Kidney (tissue), 14 donors: ENCODE measurements around the gene TBC1D24. TPM values are rescaled to one million over a fixed set of nuclear protein-coding genes. Genes with fewer than 3 reads are reported as not detected.
A peak's percentile ranks its signal among the peaks of the same experiment; 100 is the strongest.

ENCODE experiments used
- DNase-seq, 5 donors: peaks; one replicate each; pipeline ENCODE4 v3.0.0-alpha.2; 2013 to 2020
- FAIRE-seq: peaks from 2 replicates; lab custom pipeline; 2012; peaks lifted over from hg19 to GRCh38; lab: Jason Lieb, UNC
- H3K27ac ChIP-seq, 2 donors: one replicate each; pipeline ENCODE4 v1.7.0; 2013; ENCODE audit warnings: low read depth in 2 of 2, low read length in 2 of 2, inconsistent platforms in 1 of 2
- H3K27me3 ChIP-seq: one replicate; pipeline ENCODE4 v1.7.1; 2013; ENCODE audit warnings: low read length, inconsistent platforms; ENCODE audit not compliant: control insufficient read depth, insufficient read depth
- H3K36me3 ChIP-seq, 3 donors: one replicate each; pipeline versions ENCODE4 v1.7.0 to v1.7.1; 2013; ENCODE audit warnings: low read length in 3 of 3, control low read depth in 1 of 3, inconsistent platforms in 1 of 3; ENCODE audit not compliant: insufficient read depth in 3 of 3, control insufficient read depth in 2 of 3
- H3K4me1 ChIP-seq, 3 donors: one replicate each; pipeline versions ENCODE4 v1.7.0 to v1.7.1; 2013; ENCODE audit warnings: low read length in 3 of 3, inconsistent platforms in 1 of 3, low read depth in 1 of 3; ENCODE audit not compliant: control insufficient read depth in 2 of 3, insufficient read depth in 2 of 3
- H3K4me3 ChIP-seq, 3 donors: one replicate each; pipeline versions ENCODE4 v1.7.0 to v1.8.1; 2013; ENCODE audit warnings: low read length in 3 of 3, control low read depth in 1 of 3, inconsistent platforms in 1 of 3
- H3K9ac ChIP-seq, 3 donors: one replicate each; pipeline versions ENCODE4 v1.7.0 to v1.7.1; 2013; ENCODE audit warnings: low read length in 3 of 3, control low read depth in 1 of 3, inconsistent platforms in 1 of 3
- H3K9me3 ChIP-seq, 3 donors: one replicate each; pipeline versions ENCODE4 v1.7.0 to v1.7.1; 2013; ENCODE audit warnings: low read length in 3 of 3, control low read depth in 1 of 3, inconsistent platforms in 1 of 3; ENCODE audit not compliant: control insufficient read depth in 2 of 3, insufficient read depth in 1 of 3
- intact Hi-C: fragments of 100-400 bp; cut with DNase I; formaldehyde crosslinking; loops from one replicate; pipeline ENCODE4 v1.11.1; 2022
- polyA plus RNA-seq: library from polyadenylated mRNA; stranded (reverse); fragments of 350-450 nt; fragmentation: Illumina TruSeq; extraction: RNeasy Lipid Tissue Mini Kit (QIAGEN cat#74804); gene quantifications from one replicate; pipeline ENCODE4 v1.2.3, GENCODE V29; 2014; ENCODE audit warnings: low read depth, low replicate concordance; ENCODE audit not compliant: insufficient read depth
- total RNA-seq: library from RNA; stranded (reverse); fragmentation: NEBNext Ultra II Directional; extraction: Animal tissue kit (Norgen Biotek cat#: 25700); gene quantifications from one replicate; pipeline ENCODE4 v1.2.1, GENCODE V29; 2021
- TF ChIP-seq, protein P1 (sequence below): IDR thresholded peaks from 3 replicates; pipeline ENCODE4 v1.5.1; 2012; ENCODE audit warnings: mild to moderate bottlenecking, moderate library complexity, borderline replicate concordance; ENCODE audit not compliant: insufficient read depth; ENCODE audit errors: extremely low read depth
- donor health status: control.
- donor health status: control.
- donor health status: control.
- donor health status: control.
- donor health status: control.
- donor health status: DM: yes; HTN: yes; CAD: no.
- donor health status: Normal renal cell carcinoma (clear cell type).

The TBC1D24 gene
- total and polyA plus RNA-seq, 2 donors from 2014 or later, result 23.9 to 25.7 TPM

DNA sequence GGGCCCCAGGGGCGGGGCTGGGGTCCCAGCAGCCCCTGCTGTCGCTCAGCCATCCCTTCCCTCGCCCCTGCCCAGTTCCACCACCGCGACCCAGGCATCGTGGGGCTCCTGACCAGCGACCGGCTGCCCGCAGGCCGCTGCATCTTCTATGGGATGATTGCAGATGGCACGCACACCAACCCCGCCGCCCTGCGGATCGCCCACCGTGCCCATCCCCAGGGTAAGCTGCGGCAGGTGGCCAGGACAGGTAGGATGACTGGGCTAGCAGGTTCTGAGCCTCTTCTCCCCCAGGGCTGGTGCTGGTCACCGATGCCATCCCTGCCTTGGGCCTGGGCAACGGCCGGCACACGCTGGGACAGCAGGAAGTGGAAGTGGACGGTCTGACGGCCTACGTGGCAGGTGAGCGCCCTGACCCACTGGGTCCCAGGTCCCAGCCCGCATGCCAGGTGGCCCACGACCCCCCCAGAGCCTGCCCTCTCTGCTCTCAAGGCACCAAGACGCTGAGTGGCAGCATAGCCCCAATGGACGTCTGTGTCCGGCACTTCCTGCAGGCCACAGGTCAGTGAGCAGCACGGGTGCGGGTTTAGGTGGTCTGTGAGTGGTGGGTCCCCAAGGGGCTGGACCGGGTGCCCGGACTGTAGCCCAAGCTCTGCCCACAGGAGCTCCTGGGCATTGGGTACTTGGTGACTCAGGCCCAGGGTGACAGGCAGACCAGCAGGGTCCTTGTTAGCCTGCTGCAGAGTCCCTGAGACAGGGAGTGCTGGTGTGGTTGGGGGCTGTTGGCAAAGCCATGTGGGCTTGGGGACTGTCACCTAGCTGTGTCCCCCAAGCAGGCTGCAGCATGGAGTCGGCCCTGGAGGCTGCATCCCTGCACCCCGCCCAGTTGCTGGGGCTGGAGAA, 53.5 kb downstream of the TBC1D24 start:
- peaks cover 0 to 15% (median 7%) of the 10 kb centered on the region in 3 donors for H3K36me3 ChIP-seq

DNA sequence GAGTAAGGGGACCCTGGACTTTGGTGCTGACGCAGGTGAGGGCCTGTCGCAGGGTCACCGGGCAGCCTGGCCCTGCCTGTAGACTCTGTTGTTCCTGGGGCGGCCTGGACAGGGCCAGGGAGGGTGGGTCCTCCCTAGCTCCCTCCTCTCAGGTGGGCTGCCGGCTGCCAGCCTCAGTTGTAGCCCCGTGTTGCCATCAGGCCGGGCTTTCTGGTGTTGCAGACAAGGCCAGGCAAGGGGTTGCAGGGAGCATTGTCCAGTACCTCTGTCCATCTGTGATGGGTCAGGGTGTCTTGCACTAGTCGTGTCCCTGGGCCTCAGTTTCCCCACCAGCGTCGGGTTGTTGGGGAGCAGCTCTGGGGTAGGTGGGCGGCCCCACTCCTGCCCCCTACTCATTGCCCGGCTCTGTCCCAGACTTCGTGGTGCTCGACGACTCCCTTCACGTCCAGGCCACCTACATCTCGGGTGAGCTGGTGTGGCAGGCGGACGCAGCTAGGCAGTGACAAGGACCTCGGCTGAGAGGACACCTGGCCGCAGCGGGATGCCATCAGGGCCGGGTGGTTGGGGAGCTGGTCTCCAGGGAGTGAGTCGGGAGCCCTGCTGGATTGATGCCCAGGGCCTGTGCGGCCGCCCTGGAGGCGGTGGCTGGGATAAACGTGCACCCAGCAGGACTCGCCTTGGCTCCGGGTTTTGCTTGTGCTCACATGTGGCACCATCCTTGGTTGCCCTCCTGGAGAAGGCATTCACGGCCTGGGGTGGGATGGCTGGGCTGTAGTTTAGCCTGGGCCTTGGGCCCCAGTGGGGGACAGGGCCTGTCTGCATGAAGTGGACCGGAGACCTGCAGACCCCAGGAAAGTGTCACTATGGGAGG, 54.4 kb downstream of the TBC1D24 start:
- H3K9ac ChIP-seq, result no peak overlapping the region
- no peaks in the 10 kb centered on the region for H3K27me3 ChIP-seq
- no peak overlapping the region for H3K4me3 ChIP-seq
- TF ChIP-seq, protein P1, sequence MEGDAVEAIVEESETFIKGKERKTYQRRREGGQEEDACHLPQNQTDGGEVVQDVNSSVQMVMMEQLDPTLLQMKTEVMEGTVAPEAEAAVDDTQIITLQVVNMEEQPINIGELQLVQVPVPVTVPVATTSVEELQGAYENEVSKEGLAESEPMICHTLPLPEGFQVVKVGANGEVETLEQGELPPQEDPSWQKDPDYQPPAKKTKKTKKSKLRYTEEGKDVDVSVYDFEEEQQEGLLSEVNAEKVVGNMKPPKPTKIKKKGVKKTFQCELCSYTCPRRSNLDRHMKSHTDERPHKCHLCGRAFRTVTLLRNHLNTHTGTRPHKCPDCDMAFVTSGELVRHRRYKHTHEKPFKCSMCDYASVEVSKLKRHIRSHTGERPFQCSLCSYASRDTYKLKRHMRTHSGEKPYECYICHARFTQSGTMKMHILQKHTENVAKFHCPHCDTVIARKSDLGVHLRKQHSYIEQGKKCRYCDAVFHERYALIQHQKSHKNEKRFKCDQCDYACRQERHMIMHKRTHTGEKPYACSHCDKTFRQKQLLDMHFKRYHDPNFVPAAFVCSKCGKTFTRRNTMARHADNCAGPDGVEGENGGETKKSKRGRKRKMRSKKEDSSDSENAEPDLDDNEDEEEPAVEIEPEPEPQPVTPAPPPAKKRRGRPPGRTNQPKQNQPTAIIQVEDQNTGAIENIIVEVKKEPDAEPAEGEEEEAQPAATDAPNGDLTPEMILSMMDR, result no peak
- intact Hi-C loops, result no loop called here
- peak in 2 of 5 donors; percentile 44 to 75 for DNase-seq
- no peak for FAIRE-seq
- H3K27ac ChIP-seq, result no peak overlapping the region
- H3K4me1 ChIP-seq, result peaks cover 0 to 10% (median 6%) of the 10 kb centered on the region in 3 donors
- peaks cover 0 to 10% (median 7%) of the 10 kb centered on the region in 3 donors for H3K36me3 ChIP-seq
- H3K9me3 ChIP-seq, result no peaks in the 10 kb centered on the region

More for the DNA sequence above, 53.5 kb downstream of the TBC1D24 start:
- Histone ChIP-seq H3K9me3 (no peaks in the 10 kb centered on the region), H3K27ac (no peak overlapping the region), H3K4me1 (peaks cover 0 to 14% (median 10%) of the 10 kb centered on the region in 3 donors), H3K27me3 (no peaks in the 10 kb centered on the region), H3K4me3 (no peak overlapping the region), H3K9ac (no peak overlapping the region)
- TF ChIP-seq, protein P1, result no peak
- intact Hi-C loops, result no loop called here
- FAIRE-seq (no peak), DNase-seq (peak in 3 of 5 donors; percentile 8 to 74 (median 51))

DNA sequence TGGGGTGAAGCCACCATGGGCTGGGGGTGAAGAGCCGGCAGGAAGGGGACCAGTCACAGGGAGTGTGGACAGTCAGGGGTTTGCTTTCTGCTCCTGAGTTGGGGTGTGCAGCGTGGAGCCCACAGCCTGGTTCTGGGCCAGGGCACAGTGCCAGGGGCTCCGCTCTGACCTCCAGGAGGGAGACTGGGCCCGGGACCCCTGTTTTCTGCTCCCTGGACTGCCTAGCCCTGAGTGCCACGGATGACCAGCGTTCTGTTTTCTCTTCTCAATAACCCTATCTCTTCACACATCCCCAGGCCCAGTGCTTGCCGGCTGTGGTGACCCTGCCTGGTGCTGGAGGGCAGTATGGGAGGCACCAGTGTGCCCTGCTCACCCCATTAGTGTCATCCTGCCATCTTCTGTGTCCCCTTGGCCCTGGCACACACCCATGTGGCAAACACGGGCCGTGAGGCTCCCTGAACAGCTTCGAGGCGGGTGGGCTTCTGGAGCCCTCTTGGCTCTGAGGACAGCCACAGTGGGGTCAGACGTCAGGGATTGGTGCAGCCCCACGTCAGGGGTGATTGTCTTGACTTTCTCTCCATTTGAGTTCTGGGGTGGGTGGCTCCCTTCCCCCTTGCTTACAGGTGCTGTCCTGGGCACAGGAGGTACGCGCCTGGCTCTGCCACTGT, 55.2 kb downstream of the TBC1D24 start:
- intact Hi-C loops, result no loop called here
- no peak for FAIRE-seq
- H3K9me3 ChIP-seq, result no peaks in the 10 kb centered on the region
- TF ChIP-seq, protein P1, result no peak
- no peak overlapping the region for H3K4me3 ChIP-seq
- no peak overlapping the region for H3K9ac ChIP-seq
- peak in 2 of 5 donors; percentile 52 to 81 for DNase-seq
- H3K27ac ChIP-seq, result no peak overlapping the region
- peaks cover 0 to 6% (median 4%) of the 10 kb centered on the region in 3 donors for H3K4me1 ChIP-seq
- H3K27me3 ChIP-seq, result no peaks in the 10 kb centered on the region
- H3K36me3 ChIP-seq, result peaks cover 0 to 7% (median 6%) of the 10 kb centered on the region in 3 donors
